Measurements from ENCODE around the gene RANGRF.
A peak's percentile ranks its signal among the peaks of the same experiment; 100 is the strongest.
"Not testable (repeated sequence)": the region's sequence is repeated elsewhere in the genome, so short reads cannot be mapped to it uniquely, and the experiment has no call there.

RANGRF gene, protein sequence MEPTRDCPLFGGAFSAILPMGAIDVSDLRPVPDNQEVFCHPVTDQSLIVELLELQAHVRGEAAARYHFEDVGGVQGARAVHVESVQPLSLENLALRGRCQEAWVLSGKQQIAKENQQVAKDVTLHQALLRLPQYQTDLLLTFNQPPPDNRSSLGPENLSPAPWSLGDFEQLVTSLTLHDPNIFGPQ

DNA sequence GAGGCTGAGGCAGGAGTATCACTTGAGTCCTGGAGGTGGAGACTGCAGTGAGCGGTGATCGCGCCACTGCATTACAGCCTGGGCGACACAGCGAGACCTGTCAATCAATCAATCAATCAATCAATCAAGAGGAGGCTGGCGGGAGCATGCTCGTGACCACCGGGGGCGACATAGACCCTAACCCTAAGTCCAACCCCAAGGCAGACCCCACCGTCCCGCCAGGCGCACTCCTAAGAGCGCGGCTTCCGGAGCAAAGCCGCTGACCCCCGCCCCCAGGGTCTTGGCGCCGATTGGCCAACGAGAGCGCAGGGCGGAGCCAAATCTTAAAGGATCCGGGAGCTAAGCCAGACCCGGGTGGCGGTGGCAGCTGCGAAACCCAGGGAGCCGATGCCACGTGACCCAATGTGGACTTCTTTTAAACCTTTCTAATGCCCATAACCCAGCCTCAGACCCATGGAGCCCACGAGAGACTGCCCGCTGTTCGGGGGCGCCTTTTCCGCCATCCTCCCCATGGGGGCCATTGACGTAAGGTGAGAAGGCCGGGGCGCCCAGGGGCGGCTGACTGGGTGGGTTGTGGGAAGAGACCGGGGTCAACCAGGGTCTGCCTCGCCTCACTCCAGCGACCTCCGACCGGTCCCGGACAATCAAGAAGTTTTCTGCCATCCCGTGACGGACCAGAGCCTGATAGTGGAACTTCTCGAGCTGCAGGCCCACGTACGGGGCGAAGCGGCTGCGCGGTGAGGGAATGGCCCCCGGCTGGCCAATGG, at the start of gene RANGRF:
Gene RANGRF (plus strand): TSS at position 335 of the 767 bp plus-strand sequence. CDS start 119 bp downstream, at position 454.
- DNase-seq (ENCODE audit: low read depth in 2 of 2) = peak; percentile 57 to 61

DNA sequence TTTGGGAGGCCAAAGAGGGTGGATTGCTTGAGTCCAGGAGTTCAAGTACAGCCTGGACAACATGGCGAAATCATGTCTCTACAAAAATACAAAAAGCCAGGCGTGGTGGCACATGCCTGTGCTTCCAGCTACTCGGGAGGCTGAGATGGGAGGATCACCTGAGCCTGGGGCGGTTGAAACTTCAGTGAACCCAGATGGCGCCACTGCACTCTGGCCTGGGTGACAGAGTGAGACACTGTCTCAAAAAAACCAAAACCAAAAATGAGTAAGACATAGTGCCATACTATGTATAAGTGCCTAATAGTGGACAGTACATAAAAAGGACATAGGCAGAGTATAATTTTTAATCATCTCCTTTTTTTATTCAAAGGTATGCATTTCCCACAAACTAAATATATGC, 44.6 kb upstream of the RANGRF start:
- DNase-seq (ENCODE audit: low read depth in 2 of 2) = no peak

DNA sequence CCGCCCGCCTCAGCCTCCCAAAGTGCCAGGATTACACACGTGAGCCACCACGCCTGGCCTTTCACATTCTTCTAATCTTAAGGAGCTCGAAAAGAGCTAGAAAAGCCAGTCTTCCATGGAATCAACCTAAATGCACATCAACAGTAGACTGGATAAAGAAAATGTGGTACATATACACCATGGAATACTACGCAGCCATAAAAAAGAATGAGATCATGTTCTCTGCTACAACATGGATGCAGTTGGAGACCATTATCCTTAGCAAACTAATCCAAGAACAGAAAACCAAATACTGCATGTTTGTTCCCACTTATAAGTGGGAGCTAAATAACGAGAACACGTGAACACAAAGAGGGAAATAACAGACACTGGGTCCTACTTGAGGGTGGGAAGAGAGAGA, 43.7 kb upstream of the RANGRF start:
- DNase-seq (ENCODE audit: low read depth in 2 of 2) = no peak

DNA sequence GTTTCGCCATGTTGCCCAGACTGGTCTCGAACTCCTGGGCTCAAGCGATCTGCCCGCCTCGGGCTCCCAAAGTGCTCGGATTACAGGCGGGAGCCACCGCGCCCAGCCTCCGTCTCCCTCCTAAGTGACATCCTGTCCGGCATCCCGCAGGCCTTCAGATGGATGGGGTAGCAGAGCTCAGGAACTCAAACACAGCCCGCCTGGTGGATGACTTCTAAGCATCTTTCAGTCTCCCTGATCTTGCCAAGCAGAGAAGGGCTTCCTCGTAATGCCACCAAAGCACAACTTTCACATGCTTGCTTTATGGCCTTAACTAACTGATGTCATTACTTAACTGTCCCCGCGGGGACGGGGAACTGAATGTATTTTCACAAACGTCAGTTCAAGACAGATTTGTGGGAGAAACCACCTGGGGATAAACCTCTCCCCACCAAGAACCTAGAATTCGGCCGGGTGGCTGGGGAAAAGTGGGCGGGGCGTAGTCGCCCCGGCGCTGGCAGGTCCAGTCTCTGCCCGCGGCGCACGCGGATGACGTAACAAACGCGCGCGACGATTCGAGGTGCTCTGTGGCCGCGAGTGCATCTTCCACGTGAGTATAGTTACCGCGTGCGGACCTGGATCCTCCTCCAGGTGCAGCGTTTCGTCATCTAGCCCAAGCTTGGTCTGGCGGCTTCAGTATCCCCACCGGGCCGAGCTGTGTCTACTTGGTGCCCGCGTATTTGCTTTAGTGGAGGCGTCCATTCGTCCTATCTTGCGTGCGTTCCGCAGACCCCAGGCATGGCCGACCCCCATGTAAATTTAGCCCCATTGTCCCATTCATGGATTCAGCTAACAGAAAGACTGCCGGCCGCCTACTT, 39.5 kb upstream of the RANGRF start, which contains the start of gene PFAS:
Gene PFAS (plus strand): TSS at position 539 of the 857 bp plus-strand sequence. CDS start 4,649 bp downstream, outside the sequence.
- DNase-seq (ENCODE audit: low read depth in 2 of 2) = peak; percentile 95 to 97

DNA sequence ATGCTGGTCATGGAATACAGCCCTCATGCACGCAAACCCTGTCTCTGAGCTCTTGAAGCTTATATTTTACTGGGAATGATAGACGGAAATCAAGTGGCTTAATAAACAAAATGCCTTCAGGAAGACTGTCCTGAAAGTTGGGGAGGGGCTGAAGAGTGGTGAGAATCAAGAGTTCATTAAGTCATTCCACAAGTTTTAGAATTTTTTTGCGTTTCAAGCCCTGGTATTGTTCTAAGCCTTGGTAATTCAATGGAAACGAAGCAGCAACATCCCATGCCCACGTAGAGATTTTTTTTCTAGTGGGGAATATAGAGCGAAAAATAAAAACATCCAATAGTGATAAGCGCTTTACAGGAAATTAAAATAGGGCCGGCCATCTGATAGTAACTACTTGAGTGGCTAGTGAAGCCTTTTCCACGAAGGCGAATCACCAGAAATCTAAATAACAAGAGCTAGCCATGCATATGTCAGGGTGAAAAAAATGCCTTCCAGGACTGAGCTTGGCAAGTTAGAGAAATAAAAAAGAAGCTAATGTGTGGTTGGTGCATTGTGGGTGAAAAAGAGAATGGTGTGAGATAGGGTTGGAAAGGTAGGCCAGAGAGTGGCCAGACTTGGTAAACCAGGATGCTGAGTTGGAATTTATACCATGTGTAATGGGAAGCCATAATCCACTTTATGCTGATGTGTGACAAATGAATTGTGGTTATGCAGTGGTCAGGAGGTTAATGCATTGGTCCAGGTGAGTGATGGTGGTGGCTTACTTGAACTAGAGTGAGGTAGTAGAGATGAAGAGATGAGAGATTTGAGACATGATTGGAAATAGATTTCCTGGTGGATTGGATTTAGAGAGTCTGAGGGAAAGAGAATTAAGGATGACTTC, 38.6 kb upstream of the RANGRF start:
- DNase-seq (ENCODE audit: low read depth in 2 of 2) = no peak

DNA sequence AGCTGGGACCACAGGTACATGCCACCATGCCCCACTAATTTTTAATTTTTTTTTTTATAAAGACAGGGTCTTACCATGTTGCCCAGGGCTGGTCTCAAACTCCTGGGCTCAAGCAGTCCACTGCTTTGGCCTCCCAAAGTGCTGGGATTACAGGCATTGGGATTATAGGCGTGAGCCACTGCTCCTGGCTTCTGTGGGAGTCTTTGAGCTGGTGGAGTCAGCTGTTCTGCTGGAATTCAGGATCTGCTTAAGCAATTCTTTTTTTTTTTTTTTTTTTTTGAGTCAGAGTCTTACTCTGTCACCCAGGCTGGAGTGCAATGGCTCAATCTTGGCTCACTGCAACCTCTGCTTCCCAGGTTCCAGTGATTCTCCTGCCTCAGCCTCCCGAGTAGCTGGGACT, 37.1 kb upstream of the RANGRF start:
- DNase-seq (ENCODE audit: low read depth in 2 of 2) = not testable (repeated sequence)

DNA sequence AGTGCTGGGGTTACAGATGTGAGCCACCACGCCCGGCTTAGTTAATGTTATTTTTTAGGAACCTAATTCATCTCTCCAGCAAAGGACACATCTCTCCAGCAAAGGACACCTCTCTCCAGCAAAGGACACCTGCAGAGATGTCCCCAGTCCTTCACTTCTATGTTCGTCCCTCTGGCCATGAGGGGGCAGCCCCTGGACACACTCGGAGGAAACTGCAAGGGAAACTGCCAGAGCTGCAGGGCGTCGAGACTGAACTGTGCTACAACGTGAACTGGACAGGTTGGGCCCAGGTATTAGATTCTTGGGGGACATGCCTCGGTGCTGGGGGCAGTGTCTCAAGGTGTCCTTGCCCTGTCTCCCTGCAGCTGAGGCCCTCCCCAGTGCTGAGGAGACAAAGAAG, 34.7 kb upstream of the RANGRF start:
- DNase-seq (ENCODE audit: low read depth in 2 of 2) = no peak

DNA sequence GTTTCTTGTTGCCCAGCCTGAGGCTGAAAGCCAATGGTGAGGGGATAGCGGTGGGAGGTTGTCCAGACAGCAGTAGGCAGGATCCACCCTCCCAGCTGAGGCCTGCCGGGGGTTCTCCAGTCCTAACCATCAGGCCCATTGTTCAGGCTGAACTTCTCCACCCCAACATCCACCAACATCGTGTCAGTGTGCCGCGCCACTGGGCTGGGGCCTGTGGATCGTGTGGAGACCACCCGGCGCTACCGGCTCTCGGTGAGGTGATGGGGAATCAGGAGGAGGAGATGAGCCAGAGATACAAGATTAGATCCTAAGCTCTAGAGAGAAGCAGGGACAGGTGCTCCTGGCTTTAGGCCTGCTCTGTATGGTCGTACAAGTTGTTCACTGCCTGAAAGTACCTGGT, 33.6 kb upstream of the RANGRF start:
- DNase-seq (ENCODE audit: low read depth in 2 of 2) = no peak

DNA sequence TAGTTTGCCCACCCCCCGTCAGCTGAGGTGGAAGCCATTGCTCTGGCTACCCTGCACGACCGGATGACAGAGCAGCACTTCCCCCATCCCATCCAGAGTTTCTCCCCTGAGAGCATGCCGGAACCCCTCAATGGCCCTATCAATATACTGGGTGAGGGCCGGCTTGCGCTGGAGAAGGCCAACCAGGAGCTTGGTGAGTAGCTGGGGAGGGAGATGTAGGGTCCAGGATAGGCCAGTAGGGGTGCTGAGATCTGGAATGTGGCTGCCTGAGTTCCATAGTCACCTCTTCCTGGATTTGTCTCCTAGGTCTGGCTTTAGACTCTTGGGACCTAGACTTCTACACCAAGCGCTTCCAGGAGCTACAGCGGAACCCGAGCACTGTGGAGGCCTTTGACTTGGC, 33.0 kb upstream of the RANGRF start:
- no peak for DNase-seq (ENCODE audit: low read depth in 2 of 2)

DNA sequence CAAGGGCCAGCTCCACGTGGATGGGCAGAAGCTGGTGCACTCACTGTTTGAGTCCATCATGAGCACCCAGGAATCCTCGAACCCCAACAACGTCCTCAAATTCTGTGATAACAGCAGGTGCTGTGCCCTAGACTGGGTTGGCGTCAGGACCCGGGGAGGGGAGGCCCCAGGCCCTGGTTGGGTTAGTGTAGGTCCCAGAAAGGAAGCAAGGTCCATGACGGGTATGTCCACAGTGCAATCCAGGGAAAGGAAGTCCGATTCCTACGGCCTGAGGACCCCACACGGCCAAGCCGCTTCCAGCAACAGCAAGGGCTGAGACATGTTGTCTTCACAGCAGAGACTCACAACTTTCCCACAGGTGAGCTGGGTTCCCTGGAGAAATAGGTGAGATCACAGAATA, 32.2 kb upstream of the RANGRF start:
- no peak for DNase-seq (ENCODE audit: low read depth in 2 of 2)

DNA sequence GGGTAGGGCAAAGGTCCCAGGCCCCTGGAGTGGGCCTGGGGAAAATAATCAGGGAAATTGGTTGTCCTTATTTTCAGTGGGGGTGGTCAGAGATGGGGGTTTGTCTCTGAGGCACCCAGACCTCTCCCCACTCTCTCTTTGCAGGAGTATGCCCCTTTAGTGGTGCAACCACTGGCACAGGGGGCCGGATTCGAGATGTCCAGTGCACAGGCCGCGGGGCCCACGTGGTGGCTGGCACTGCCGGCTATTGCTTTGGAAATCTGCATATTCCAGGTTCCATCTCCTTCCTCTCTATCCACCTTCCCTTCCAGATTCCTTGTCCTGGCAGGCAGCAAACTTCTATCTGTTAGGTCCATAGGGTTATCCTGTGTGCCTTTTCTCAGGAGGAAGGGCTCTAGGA, 31.8 kb upstream of the RANGRF start:
- DNase-seq (ENCODE audit: low read depth in 2 of 2) = no peak

DNA sequence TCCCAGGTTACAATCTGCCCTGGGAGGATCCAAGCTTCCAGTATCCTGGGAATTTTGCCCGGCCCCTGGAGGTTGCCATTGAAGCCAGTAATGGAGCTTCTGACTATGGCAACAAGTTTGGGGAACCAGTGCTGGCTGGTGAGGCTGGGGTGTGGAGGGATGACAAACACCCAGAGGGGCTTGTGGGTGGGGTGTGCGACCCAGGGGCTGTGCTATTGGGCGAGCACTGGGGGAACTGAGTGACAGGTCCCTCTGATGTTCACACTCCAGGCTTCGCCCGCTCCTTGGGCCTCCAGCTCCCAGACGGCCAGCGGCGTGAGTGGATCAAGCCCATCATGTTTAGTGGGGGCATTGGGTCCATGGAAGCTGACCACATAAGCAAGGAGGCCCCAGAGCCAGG, 30.7 kb upstream of the RANGRF start:
- DNase-seq (ENCODE audit: low read depth in 2 of 2) = no peak

DNA sequence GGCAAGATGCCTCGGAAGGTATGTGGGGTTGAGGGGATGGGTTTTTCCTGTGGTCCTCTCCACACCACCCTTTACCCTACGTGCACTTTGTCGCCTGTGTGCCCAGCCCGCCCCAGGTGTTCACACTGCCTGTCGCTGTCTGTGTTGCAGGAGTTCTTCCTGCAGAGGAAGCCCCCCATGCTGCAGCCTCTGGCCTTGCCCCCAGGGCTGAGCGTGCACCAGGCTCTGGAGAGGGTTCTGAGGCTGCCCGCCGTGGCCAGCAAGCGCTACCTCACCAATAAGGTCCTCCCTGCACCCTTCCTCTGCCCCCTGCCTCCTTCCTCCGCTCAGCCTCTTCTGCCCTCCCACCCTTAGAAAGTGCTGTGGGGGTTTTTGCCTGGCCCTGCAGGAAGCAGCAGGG, 24.1 kb upstream of the RANGRF start:
- no peak for DNase-seq (ENCODE audit: low read depth in 2 of 2)

DNA sequence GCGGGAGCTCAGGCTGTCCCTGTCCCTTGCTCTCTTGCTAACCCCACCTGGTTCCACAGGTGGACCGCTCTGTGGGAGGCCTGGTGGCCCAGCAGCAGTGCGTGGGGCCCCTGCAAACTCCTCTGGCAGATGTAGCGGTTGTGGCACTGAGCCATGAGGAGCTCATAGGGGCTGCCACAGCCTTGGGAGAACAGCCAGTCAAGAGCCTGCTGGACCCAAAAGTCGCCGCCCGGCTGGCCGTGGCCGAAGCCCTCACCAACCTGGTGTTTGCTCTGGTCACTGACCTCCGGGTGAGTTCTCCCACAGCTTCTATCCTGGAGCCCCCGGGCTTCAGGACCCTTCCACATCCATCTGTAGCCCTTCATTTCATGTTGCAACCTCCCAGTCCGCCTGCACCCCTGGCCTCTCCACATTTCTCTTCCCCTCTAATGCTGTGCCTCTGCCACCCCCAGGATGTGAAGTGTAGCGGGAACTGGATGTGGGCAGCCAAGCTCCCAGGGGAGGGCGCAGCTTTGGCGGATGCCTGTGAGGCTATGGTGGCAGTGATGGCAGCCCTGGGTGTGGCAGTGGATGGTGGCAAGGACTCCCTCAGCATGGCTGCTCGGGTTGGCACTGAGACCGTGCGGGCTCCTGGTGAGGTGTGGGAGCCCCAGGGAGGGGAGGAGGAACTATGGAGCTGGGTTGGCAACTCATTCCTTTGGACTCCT, 23.5 kb upstream of the RANGRF start:
- DNase-seq (ENCODE audit: low read depth in 2 of 2) = no peak

DNA sequence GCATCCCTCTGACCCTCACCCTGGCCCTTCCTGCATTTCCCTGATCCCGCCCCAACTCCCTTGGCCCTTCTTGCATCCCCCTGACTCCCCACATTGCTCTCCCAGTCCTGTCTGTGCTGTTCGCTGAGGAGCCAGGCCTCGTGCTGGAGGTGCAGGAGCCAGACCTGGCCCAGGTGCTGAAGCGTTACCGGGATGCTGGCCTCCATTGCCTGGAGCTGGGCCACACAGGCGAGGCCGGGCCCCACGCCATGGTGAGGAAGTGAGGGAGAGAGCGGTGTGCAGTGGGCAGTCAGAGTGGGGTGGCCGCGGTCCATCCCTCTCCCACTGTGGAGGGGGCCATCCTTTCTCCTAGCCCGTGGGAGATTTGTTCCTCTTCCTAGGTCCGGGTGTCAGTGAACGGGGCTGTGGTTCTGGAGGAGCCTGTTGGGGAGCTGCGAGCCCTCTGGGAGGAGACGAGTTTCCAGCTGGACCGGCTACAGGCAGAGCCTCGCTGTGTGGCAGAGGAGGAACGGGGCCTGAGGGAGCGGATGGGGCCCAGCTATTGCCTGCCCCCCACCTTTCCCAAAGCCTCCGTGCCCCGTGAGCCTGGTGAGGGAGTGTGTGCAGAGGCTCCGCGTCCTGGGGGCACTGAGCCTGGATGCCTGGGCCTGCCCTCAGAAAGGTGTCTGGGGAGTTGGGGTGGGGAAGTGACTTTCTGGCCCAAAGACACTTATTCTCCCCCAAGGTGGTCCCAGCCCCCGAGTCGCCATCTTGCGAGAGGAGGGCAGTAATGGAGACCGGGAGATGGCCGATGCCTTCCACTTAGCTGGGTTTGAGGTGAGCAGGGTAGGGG, 21.6 kb upstream of the RANGRF start:
- DNase-seq (ENCODE audit: low read depth in 2 of 2) = no peak

DNA sequence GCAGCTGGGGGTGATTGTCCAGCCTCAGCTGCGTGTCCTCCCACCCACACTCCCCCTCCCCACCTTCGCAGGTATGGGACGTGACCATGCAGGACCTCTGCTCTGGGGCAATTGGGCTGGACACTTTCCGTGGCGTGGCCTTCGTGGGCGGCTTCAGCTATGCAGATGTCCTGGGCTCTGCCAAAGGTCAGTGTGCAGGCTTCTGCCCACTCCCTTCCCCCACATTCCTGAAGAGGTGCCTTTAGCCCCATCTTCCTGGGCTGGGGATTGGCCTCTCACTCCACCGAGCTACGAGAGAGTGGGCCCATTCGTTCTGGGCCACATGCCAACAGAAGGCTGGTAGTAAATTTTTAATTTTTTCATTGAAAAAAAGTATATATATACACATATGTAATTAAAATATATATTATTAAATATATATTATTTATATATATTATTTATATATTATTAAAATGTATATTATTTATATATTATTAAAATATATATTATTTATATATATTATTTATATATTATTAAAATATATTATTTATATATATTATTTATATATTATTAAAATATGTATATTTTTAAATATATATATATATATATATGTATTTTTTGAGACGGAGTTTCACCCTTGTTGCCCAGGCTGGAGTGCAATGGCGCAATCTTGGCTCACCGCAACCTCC, 20.9 kb upstream of the RANGRF start:
- no peak for DNase-seq (ENCODE audit: low read depth in 2 of 2)

DNA sequence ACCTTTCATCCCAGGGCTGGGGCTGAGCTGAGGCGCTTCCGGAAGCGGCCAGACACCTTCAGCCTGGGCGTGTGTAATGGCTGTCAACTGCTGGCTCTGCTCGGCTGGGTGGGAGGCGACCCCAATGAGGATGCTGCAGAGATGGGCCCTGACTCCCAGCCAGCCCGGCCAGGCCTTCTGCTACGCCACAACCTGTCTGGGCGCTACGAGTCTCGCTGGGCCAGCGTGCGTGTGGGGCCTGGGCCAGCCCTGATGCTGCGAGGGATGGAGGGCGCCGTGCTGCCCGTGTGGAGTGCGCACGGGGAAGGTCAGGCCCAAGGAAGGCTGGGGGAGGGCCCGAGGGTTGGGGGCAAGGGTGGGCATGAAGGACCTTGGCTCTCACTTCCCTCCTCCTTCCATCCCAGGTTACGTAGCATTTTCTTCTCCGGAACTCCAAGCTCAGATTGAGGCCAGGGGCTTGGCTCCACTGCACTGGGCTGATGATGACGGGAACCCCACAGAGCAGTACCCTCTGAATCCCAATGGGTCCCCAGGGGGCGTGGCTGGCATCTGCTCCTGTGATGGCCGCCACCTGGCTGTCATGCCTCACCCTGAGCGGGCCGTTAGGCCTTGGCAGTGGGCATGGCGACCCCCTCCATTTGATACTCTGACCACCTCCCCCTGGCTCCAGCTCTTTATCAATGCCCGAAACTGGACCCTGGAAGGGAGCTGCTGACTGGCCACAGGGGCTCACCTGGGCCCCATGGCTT, 19.7 kb upstream of the RANGRF start:
- DNase-seq (ENCODE audit: low read depth in 2 of 2) = no peak

DNA sequence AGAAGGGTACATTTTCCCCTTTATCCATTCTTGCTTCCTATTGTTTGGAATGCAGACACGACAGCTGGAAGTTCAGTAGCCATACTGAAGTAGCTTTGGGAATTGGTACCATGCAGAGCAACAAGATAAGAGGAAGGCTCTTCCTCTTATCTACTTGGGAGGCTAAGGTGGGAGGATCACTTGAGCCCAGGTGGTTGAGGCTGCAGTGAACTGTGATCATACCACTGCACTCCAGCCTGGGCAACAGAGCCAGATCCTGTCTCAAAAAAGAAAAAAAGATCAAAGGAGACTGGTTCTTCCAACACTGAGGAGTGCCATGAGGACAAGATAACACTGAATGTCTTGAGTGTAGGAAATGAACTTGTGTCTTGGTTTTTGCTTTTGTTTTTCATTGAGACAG, 16.0 kb upstream of the RANGRF start:
- no peak for DNase-seq (ENCODE audit: low read depth in 2 of 2)
